ENCODE measurements around the gene FBRSL1. TPM values are rescaled to one million over a fixed set of nuclear protein-coding genes. Genes with fewer than 3 reads are reported as not detected.
A peak's percentile ranks its signal among the peaks of the same experiment; 100 is the strongest.
"Not testable (repeated sequence)": the region's sequence is repeated elsewhere in the genome, so short reads cannot be mapped to it uniquely, and the experiment has no call there.

The FBRSL1 gene
- total RNA-seq (2014; rRNA removed; shearing (Covaris generic)), result 1.5 and 1.8 TPM in 2 replicates

DNA sequence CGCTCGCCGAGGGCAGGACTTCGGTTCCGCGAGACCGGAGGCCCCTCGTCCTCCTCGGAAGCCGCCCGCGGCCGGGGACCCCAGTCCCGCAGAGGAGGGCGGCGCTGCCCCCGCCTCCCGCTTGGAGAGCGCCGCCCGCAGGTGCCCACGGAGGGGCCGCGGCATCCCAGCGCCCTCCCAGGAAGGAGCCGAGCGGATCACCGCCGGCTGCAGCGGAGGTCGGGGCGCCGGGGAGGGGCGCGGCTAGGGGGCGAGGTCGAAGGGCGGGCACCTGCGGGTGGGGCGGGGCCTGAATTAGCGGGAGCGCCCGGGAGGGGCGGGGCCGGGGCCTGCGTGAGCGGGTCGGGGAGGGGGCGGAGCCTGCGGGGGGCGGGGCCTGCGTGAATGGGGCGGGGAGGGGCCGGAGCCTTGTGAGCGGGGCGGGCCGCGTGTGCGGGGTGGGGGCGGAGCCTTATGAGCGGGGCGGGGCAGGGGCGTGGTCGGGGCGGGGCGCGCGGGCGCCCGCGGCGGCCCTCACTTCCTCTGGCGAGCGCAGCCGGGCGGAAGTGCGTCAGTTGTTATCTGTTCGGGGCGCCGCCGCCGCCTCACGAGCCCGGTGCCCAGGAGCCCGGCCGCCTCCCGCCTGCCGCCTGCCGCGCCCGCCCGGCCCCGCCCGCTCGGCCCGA lies at the start of gene FBRSL1:
TSS of gene FBRSL1 (plus strand) at position 550 of the 665 bp plus-strand sequence.
- peak; percentile 79 for DNase-seq (ENCODE audit: low spot score)

GRCh38 chr12:132440420-132440819 lies 49.5 kb upstream of the FBRSL1 start:
- not testable (repeated sequence) for DNase-seq (ENCODE audit: low spot score)

GRCh38 chr12:132441871-132442863 lies 47.8 kb upstream of the FBRSL1 start:
- DNase-seq (ENCODE audit: low spot score), result no peak

DNA sequence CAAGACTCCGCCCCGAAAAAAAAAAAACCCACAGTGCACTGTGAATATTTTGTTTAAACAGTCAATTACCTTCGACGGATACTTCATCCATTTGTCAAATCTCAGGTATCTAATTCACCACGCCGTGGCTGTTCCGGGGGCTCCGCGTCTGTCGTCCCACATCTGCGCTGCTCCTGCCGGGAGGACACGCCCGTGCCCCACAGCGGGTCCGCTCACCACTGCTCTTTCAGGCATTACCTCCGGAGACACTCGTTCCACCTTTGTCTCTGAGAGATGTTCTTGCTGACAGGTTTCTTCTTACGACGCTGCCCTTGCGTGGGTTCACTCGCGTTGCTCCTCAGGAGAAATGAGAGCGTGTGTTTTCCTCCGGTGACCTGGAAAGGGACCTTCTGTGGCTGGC lies 46.9 kb upstream of the FBRSL1 start:
- no peak for DNase-seq (ENCODE audit: low spot score)

GRCh38 chr12:132444283-132444682 lies 45.7 kb upstream of the FBRSL1 start:
- DNase-seq (ENCODE audit: low spot score), result no peak

GRCh38 chr12:132444957-132445883 lies 44.7 kb upstream of the FBRSL1 start:
- DNase-seq (ENCODE audit: low spot score), result no peak

DNA sequence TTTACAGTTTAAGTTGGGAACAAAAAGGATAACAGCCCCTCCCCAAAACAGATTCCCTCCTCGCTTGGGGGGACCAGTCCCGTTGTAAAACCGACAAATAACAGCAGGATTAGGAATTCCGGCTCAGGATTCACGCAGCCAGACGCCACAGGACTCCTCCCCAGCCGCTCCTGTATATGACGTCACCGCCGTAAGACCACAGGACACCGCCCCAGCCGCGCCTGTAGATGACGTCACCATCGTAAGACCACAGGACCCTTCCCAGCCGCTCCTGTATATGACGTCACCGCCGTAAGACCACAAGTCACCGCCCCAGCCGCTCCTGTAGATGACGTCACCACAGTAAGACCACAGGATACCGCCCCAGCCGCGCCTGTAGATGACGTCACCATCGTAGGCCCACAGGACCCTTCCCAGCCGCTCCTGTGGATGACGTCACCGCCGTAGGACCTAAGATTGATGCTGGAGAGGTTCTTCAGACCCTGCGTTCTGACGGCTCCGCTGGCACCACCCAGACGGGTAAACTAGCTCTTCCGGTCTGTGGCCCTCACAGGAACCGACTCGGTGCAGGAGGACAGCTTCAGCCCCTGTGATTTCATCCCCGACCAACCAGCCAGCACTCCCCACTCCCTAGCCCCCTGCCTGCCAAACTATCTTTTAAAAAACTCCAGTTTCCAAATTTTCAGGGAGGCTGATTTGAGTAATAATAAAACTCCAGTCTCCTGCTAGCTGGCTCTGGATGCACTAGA lies 43.9 kb upstream of the FBRSL1 start:
- peak; percentile 58 for DNase-seq (ENCODE audit: low spot score)

GRCh38 chr12:132446633-132447326 lies 43.2 kb upstream of the FBRSL1 start:
- no peak for DNase-seq (ENCODE audit: low spot score)

GRCh38 chr12:132447327-132447720 lies 42.6 kb upstream of the FBRSL1 start:
- DNase-seq (ENCODE audit: low spot score), result no peak

- no peak for DNase-seq (ENCODE audit: low spot score)
These were observed 42.1 kb upstream of the FBRSL1 start for GRCh38 chr12:132447731-132448462.

GRCh38 chr12:132448463-132448820 lies 41.5 kb upstream of the FBRSL1 start:
- no peak for DNase-seq (ENCODE audit: low spot score)

DNA sequence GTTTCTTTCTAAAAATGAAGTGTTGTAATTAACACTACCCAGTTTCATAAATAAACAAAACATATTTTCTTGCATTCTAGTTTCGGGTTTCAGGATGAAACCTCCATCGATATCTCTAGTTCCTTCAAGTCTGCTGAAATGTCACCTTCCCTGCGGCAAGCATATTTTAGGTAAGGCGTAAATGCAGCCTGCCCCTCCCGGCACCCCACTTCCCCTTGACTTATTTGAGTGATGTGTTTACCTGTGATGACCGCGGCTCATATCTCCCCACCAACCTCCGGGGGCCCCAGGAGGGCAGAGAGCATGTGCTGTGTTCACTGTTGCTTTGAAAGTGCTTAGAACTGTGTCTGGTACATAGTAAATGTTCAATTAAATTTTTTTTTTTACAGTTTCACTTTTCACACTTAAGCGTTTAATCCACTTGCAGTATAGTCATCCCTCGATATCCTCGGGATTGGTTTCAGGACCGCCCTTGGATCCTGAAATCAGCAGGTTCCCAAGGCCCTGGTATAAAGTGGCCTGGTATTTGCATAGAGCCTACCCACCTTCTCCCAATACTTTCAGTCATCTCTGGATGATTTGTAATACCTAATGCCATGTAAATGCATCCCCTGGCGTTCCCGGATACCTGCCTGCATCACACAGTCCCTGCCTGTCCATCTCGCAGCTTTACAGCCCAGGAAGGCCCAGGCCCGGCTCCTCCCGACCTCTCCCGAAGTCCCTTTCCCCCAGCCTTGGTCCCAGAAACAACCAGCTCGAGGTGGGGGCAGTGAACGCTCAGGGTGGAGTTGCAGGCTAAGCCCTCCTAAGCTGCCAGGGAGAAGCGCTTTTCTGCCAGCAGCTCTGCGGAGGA lies 40.2 kb upstream of the FBRSL1 start:
- DNase-seq (ENCODE audit: low spot score), result no peak

GRCh38 chr12:132450418-132451171 lies 39.4 kb upstream of the FBRSL1 start:
- no peak for DNase-seq (ENCODE audit: low spot score)

- no peak for DNase-seq (ENCODE audit: low spot score)
These were observed 38.6 kb upstream of the FBRSL1 start for GRCh38 chr12:132451172-132451835.

DNA sequence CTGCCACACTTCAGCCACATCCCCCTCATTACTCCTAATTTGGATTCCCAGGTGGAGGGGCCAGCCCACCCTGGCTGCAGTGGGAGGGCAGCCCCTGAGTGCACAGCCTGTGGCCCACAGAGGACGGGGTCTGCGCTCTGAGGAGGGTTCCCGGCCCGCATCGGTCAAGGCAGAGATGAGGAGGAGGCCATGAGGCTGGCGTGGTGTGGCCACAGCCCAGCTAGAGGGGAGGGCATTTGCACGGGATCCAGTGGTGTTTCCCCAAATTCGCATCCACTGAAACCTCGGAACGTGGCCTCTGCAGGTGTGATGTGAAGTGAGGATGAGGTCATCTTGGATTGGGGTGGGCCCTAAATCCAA lies 38.1 kb upstream of the FBRSL1 start:
- no peak for DNase-seq (ENCODE audit: low spot score)

DNA sequence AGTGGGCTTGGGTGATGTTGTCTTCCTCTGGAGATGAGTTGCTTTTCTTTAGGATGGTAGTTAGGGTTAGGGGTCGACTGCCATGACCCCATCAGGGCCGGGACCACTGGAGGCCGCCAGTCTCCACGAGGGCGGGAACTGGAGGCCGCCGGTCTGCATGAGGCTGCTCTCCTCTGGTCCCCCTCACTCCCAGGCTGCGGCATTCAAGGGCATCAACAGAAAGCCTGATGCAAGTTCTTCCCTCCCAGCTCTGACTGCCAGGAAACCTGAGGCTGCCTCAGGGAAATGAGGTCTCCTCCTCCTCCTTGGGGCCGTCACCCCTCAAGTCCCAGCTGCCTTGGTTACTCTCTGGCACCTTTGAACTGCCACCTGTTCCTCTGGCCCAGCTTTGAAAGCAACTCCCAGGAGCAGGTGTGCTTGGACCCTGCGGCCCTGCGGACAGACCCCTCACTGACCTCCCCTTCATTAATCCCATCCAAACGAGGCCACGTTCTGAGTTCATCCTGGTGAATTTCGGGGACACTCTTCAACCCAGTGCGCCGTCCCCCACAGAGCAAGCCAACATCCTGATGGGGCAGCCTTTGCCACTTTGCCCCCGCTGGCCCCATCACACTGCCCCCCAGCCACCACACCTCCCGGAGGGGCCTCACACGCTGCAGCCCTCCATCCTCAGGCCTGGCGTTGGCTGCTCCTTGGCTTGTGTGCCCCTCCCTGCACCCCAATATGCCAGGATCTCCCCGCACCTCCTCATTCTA lies 37.2 kb upstream of the FBRSL1 start:
- no peak for DNase-seq (ENCODE audit: low spot score)
